Dedifferentiated amniotic fluid mesenchymal stem cell (primary cell): ENCODE data around the gene FLII.

Experiments
- DNase-seq: peaks from one replicate; pipeline ENCODE4 v3.0.0-alpha.2; 2016; ENCODE audit errors: extremely low spot score

Gene FLII

DNA sequence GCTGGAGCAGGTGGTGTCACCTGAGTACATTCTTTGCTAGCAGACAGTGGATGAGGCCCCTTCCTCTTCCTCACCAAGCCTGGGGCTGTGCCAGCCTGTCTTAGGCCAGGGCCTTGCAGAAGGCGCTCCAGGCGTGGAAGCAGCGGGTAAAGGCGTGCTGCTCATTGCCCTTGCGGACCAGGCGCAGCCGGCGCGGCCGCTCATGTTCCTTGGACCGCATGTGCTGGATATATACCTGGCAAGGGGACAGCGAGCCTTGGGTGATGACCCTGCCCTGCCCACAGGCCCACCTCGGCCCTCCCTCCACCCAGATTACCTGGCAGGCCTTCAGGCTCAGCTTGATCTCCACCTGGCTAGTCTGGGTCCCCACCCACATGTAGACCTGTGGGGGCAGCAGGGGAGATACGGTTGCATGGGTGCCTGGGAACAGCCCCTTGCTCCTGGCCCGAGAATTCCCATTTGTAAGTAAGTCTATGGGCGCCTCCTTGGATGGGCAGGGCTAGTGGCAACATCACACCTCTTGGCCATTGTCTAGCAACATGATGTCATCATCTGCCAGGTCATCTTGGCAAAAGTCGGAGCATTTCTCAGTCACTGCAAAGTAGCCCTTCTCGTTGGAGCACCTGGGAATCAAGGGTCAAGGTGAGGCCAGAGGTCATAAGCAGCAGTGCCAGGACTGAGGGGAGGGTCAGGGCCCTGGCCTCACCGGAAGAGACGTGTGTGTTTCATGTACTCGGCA is 13.3 kb downstream of the FLII start:
- no peak for DNase-seq

DNA sequence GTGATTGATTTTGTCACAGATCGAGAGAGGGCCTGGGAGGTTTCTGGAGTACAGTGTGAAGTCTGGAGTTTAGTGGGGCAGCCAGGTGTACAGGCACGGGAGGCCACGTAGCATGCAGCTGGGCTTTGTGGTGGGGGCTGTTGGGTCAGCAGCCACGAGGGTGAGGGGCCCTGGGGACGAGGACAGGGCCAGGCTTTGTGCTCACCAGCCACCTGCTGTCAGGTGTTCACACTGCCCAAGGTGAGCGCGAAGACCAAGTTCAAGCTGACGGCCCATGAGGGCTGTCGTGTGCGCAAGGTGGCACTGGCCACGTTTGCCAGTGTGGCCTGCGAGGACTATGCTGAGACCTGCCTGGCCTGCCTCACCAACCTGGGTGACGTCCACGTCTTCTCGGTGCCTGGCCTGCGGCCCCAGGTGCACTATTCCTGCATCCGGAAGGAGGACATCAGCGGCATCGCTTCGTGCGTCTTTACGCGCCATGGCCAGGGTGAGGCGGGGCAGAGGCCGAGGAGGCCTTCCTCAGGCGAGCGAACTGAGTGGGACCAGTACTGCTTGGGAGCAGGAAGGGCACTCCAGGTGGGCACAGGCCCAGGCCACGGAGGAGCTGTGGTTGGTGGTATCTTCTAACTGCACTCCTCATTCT is 17.2 kb downstream of the FLII start:
- no peak for DNase-seq

GRCh38 chr17:18240449-18240848 is 18.1 kb downstream of the FLII start:
- no peak for DNase-seq

- no peak for DNase-seq
Observed at GRCh38 chr17:18238299-18238698, 20.2 kb downstream of the FLII start.

GRCh38 chr17:18237461-18237860 is 21.1 kb downstream of the FLII start:
- DNase-seq: no peak

- DNase-seq: no peak
Observed at GRCh38 chr17:18236494-18236893, 22.0 kb downstream of the FLII start.

- peak; percentile 56 for DNase-seq
Observed at GRCh38 chr17:18235743-18236256, 22.7 kb downstream of the FLII start.

GRCh38 chr17:18234853-18235380 is 23.6 kb downstream of the FLII start:
- no peak for DNase-seq

- no peak for DNase-seq
Observed at GRCh38 chr17:18233803-18234518, 24.6 kb downstream of the FLII start.

GRCh38 chr17:18231164-18231563 is 27.4 kb downstream of the FLII start:
- no peak for DNase-seq

DNA sequence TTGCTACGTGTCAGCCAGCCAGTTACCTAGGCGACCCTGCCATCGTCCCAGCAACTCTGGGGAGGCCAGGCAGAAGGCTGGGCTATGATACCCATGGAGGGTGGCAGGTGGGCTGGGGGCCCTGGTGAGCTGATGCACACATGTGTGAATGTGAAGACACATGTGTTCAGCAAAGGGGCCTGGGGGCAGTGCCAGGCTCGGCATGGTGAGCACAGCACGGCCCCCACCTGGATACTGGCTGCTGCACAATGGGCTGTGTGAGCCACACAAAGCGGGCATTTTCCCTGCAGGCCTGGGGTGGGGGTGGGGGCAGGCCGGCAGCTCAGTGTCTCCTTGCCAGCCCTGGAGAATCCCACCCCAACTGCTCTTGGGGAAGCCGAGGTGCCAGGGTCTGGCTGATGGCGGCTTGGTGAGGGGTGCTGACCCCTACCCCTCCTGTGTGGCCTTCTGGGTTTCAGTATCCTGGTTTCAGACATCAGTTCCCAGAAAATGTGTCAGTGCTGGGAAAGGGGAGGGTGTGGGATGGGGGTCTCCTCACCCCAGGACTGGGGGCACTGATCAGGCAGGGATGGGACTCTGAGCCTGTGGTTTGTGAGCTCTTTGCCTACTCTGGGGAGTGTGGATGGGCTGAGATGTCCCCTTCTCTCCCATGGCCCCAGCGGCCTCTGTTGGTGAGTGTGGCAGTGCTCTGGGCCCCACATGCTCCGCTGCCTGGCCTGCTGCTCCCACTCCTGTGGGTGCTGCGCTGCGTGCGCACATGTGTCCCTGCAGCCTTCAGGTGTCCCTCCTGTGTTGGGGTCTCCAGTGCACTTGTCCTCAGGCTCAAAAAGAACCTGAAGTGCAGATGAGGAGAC is 28.0 kb downstream of the FLII start:
- DNase-seq: no peak

DNA sequence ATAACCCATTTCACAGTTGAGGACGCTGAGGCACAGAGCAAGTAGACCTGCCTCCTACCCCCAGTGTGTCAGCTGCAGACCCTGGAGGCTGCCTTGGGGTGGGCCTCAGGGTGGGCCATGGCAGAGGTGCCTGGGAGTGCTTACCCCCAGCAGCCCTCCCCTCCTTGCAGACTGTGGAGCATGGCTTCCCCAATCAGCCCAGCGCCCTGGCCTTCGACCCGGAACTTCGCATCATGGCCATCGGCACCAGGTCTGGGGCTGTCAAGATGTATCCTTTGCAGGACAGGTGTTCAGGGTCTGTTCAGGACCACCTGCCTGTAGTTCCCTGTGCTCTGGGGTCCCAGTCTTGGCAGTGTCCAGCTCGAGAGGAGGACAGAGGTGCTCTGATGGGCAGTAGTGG is 28.8 kb downstream of the FLII start:
- no peak for DNase-seq

- DNase-seq: no peak
Observed at GRCh38 chr17:18229254-18229653, 29.3 kb downstream of the FLII start.

DNA sequence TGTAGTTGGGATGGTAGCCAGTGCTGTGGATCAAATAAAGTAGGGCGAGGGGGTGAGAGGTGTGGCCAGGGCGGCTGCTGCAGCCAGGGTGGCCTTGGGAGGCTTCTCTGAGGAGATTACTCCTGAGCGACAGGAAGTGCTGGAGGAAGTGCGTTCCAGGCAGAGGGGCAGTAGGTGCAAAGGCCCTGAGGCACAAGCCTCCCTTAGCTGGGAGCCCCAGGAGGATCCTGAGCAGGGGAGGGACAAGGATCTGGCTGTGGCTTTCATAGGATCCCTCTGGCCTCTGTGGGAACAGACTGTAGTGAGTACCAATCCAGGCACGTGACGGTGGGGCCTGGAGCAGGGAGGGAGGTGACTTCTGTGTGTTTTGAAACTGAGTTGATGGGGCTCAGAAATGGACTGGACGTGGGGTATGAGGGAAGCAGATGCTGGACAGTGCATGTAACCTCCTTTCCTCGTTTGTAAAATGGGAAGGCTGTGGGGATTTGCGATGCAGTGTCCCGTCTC is 30.3 kb downstream of the FLII start:
- no peak for DNase-seq

- no peak for DNase-seq
Observed at GRCh38 chr17:18227635-18228034, 30.9 kb downstream of the FLII start.

DNA sequence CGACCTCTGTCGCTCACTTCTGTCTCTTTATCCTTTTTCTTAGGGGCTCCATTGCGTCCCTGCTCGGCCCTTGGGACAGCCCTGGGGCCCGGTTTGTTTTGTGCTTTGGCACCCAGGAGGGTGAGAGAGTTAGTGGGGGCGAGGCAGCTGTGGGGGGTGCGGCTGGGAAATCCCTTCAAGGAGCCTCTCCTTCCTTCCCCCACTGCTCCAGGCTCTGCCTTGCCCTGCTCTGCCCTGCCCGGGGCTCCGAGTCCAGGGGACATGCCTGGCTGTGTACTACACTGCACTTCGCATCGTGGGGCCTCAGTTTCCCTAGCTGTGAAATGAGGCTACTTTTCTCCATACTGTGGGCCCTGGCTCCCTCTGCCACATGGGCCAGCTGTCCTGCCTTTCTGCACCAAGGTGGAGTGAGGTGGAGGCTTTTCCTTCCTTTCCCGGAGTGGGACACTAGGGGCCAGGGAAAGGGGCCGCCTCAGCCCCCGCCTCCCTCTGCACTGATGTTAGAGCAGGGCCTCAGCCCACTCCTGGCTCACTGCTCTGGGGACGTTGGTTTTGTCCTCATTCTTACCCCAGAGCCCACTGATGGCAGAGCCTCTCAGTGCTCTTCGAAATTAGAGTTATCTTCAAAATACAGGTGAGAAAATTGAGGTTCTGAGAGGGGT is 32.1 kb downstream of the FLII start:
- DNase-seq: no peak

DNA sequence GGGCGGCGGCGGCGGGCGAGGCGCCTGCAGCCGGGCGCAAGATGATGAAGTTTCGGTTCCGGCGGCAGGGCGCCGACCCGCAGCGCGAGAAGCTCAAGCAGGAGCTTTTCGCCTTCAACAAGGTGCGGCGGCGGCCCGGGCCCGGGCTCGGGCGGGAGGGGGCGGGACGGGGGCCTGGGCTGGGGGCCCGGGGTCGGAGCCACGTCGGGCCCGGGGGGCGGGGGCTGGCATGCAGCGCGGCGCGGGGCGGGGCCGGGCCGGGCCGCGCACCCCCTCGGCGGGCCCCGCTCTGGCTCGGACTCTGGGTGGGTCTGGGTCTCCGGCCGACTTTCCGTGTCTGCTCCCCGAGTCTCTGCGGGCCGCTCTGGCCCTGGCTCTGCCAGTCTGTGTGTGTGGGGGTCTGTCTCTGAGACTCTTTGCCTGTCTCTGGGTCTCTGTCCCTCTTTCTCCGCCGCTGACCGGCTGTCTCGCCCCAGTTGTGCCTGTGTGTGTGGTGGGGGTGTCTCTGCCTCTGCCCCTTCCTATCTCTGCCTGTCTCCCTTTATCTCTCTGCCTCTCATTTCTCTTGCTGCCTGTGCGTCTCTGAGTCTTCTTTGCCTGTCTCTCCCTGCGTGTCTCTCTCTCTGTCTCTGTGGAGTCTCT is 32.8 kb downstream of the FLII start:
- no peak for DNase-seq

DNA sequence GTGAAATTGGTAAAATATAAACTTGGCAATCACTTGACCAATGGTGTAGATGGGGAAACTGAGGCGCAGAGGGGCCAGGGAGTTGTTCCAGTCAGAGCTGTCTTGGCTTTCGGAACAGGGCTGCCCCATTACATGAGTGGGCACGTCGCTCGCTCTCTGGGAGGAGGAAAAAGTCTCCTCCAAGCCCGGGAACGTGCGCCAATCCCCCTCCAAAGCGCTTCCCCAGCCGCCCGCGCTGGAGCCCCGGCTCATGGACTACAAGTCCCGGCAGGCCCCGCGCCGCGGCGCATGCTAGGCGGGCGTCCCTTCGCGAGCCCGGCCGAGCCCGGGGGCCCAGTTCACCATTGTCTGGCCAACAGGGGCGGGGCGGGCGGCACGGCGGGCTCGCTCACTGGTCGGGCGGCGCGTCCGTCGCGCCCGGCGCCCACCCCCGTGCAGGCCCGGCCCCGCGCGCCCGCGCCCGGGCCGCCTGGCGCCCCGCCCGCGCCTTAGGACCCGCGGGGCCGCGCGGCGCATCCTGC is 33.4 kb downstream of the FLII start, which contains the start of gene LLGL1:
TSS of gene LLGL1 (plus strand) at position 515 of the 521 bp plus-strand sequence. CDS start 48 bp downstream, outside the sequence.
- peak; percentile 91 for DNase-seq

GRCh38 chr17:18224387-18225120 is 34.0 kb downstream of the FLII start:
- DNase-seq: no peak
